HG03139 (cell line): Measurements from ENCODE around the gene A2ML1.
"Not testable (repeated sequence)": the region's sequence is repeated elsewhere in the genome, so short reads cannot be mapped to it uniquely, and the experiment has no call there.

Experiments used
- ATAC-seq: cut with Tn5 transposase; IDR thresholded peaks from one replicate; pipeline ENCODE4 v1.9.1; 2021; ENCODE audit not compliant: unreplicated experiment

A2ML1 gene

GRCh38 chr12:8816448-8817050 is 5.9 kb upstream of the A2ML1 start:
- no peak for ATAC-seq

- no peak for ATAC-seq
Observed at GRCh38 chr12:8817856-8818255, 4.6 kb upstream of the A2ML1 start.

- no peak for ATAC-seq
Observed at GRCh38 chr12:8818526-8818925, 3.9 kb upstream of the A2ML1 start.

GRCh38 chr12:8819666-8819980 is 2.8 kb upstream of the A2ML1 start:
- ATAC-seq: no peak

GRCh38 chr12:8820676-8821407 is 1.6 kb upstream of the A2ML1 start:
- ATAC-seq: not testable (repeated sequence)

- no peak for ATAC-seq
Observed at GRCh38 chr12:8821591-8821990, 830 bp upstream of the A2ML1 start.

GRCh38 chr12:8823565-8824300 is 1.3 kb downstream of the A2ML1 start:
- no peak for ATAC-seq

GRCh38 chr12:8827551-8828256 is 5.3 kb downstream of the A2ML1 start:
- ATAC-seq: no peak

GRCh38 chr12:8828257-8829124 is 6.1 kb downstream of the A2ML1 start:
- no peak for ATAC-seq

GRCh38 chr12:8829125-8829518 is 6.7 kb downstream of the A2ML1 start:
- ATAC-seq: no peak

GRCh38 chr12:8829621-8830020 is 7.2 kb downstream of the A2ML1 start:
- ATAC-seq: no peak

GRCh38 chr12:8831116-8831515 is 8.7 kb downstream of the A2ML1 start:
- ATAC-seq: no peak

- no peak for ATAC-seq
Observed at GRCh38 chr12:8832500-8832899, 10.1 kb downstream of the A2ML1 start.

GRCh38 chr12:8834230-8834629 is 11.8 kb downstream of the A2ML1 start:
- no peak for ATAC-seq

- ATAC-seq: no peak
Observed at GRCh38 chr12:8837291-8837690, 14.9 kb downstream of the A2ML1 start.

- ATAC-seq: no peak
Observed at GRCh38 chr12:8840321-8840720, 17.9 kb downstream of the A2ML1 start.

- no peak for ATAC-seq
Observed at GRCh38 chr12:8840938-8841633, 18.7 kb downstream of the A2ML1 start.

- ATAC-seq: no peak
Observed at GRCh38 chr12:8841778-8842177, 19.4 kb downstream of the A2ML1 start.

GRCh38 chr12:8844665-8845064 is 22.2 kb downstream of the A2ML1 start:
- ATAC-seq: no peak

- no peak for ATAC-seq
Observed at GRCh38 chr12:8846305-8846704, 23.9 kb downstream of the A2ML1 start.
